ENCODE data around the gene RPUSD2.

GRCh38 chr15:40528801-40529200, 40.3 kb upstream of the RPUSD2 start:
- TF ChIP-seq CTCF (IDR thresholded peaks at IDR 0.05) (no peak), POLR2A (IDR thresholded peaks at IDR 0.05) (no peak)
